ENCODE results near the gene TIMMDC1.

DNA sequence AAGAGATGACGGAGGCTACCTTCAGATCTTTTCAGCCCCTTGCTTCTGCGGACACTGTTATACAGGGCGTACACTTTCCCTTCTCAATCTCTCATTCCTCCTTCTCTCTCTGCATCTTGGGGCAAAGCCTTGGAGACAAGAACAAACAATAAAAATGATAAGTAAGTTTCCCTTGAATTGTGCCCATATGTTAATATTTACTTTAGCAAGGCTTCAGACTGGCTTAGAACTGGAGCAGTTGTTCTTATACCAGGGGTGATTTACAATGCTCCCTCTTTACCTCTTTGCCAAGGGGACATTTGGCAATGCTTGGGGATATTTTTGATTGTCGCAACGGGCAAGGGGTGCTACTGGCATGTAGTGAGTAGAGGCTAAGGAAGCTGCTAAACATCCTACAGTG lies 29.4 kb downstream of the TIMMDC1 start:
- TF ChIP-seq, protein P1, sequence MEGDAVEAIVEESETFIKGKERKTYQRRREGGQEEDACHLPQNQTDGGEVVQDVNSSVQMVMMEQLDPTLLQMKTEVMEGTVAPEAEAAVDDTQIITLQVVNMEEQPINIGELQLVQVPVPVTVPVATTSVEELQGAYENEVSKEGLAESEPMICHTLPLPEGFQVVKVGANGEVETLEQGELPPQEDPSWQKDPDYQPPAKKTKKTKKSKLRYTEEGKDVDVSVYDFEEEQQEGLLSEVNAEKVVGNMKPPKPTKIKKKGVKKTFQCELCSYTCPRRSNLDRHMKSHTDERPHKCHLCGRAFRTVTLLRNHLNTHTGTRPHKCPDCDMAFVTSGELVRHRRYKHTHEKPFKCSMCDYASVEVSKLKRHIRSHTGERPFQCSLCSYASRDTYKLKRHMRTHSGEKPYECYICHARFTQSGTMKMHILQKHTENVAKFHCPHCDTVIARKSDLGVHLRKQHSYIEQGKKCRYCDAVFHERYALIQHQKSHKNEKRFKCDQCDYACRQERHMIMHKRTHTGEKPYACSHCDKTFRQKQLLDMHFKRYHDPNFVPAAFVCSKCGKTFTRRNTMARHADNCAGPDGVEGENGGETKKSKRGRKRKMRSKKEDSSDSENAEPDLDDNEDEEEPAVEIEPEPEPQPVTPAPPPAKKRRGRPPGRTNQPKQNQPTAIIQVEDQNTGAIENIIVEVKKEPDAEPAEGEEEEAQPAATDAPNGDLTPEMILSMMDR (IDR thresholded peaks at IDR 0.05 in 2 of 3, conservative IDR thresholded peaks at IDR 0.05 in 1 of 3; ENCODE audit: borderline replicate concordance in 1 of 3, insufficient read depth in 1 of 3, low read depth in 2 of 3, low read length in 2 of 3): no peak
- TF ChIP-seq POLR2A (IDR thresholded peaks at IDR 0.05; ENCODE audit: borderline replicate concordance, extremely low read depth, insufficient read depth, insufficient read length) (no peak), EZH2phosphoT487 (IDR thresholded peaks at IDR 0.05; ENCODE audit: borderline replicate concordance) (no peak), SP1 (IDR thresholded peaks at IDR 0.05; ENCODE audit: low read depth) (no peak)
